A673 (cell line): ENCODE results near the gene NIT1. TPM values are rescaled to one million over a fixed set of nuclear protein-coding genes. Genes with fewer than 3 reads are reported as not detected.

Experiments
- BruUV-seq: library from RNA; stranded (reverse); fragments of 400-500 nt; replicated peaks from 2 replicates; lab custom pipeline; 2021; lab: Mats Ljungman, UMichigan
- CTCF ChIA-PET: fragments of 300-600 bp; sonication (Branson Sonifier 250); formaldehyde crosslinking; loops from one replicate; lab custom pipeline; 2022; ENCODE audit warnings: antibody characterized with exemption; lab: Charles Lee
- POLR2A ChIA-PET: fragments of 300-600 bp; sonication (Branson Sonifier 250); formaldehyde crosslinking; loops from one replicate; lab custom pipeline; 2022; ENCODE audit warnings: antibody characterized with exemption; ENCODE audit not compliant: low non-redundant PET; lab: Charles Lee
- DNase-seq: peaks from one replicate; pipeline ENCODE4 v3.0.0-alpha.2; 2015; ENCODE audit warnings: low spot score
- H3K27ac ChIP-seq: fragments of 200-600 bp; sonication (generic); 2 replicates; pipeline ENCODE4 v1.5.1; 2016; ENCODE audit warnings: mixed run types, low read depth, mild to moderate bottlenecking, mixed read lengths, antibody characterized with exemption, low read length; ENCODE audit not compliant: poor library complexity, severe bottlenecking
- H3K27me3 ChIP-seq: fragments of 200-600 bp; sonication (generic); replicated peaks from 2 replicates; pipeline ENCODE4 v1.6.1; 2017; ENCODE audit warnings: mixed run types, low read depth, mild to moderate bottlenecking, mixed read lengths, antibody characterized with exemption, low read length; ENCODE audit not compliant: insufficient read depth, poor library complexity
- H3K36me3 ChIP-seq: fragments of 200-600 bp; sonication (generic); 2 replicates; pipeline ENCODE4 v1.6.1; 2016; ENCODE audit warnings: mixed run types, mild to moderate bottlenecking, mixed read lengths, antibody characterized with exemption, low read length; ENCODE audit not compliant: insufficient read depth, poor library complexity, severe bottlenecking
- H3K4me1 ChIP-seq: fragments of 200-600 bp; sonication (generic); 2 replicates; pipeline ENCODE4 v1.6.1; 2017; ENCODE audit warnings: mixed run types, mild to moderate bottlenecking, mixed read lengths, antibody characterized with exemption, low read length; ENCODE audit not compliant: insufficient read depth, poor library complexity, severe bottlenecking
- H3K4me3 ChIP-seq: fragments of 200-600 bp; sonication (generic); 2 replicates; pipeline ENCODE4 v1.5.1; 2016; ENCODE audit warnings: low read depth, mixed run types, mild to moderate bottlenecking, mixed read lengths, low read length; ENCODE audit not compliant: poor library complexity, severe bottlenecking
- H3K9me3 ChIP-seq: fragments of 200-600 bp; sonication (generic); 2 replicates; pipeline ENCODE4 v1.6.1; 2016; ENCODE audit warnings: mixed run types, low read depth, mild to moderate bottlenecking, mixed read lengths, antibody characterized with exemption, low read length; ENCODE audit not compliant: poor library complexity, severe bottlenecking
- CTCF ChIP-seq: fragments of 300-800, 200-600 bp; sonication (generic); conservative IDR thresholded peaks from 2 replicates; pipeline ENCODE4 v1.5.1; 2017; ENCODE audit warnings: low read depth, mild to moderate bottlenecking, antibody characterized with exemption, low read length, moderate library complexity, mixed read lengths
- EZH2 ChIP-seq: fragments of 200-600 bp; sonication (generic); IDR thresholded peaks from 2 replicates; pipeline ENCODE4 v1.6.1; 2017; ENCODE audit warnings: borderline replicate concordance, low read depth, mild to moderate bottlenecking, mixed read lengths, antibody characterized with exemption, low read length; ENCODE audit not compliant: poor library complexity, severe bottlenecking
- intact Hi-C: fragments of 100-400 bp; cut with micrococcal nuclease; formaldehyde crosslinking; loops from one replicate; pipeline ENCODE4 v1.10.0; 2022; ENCODE audit not compliant: unreplicated experiment
- total RNA-seq: library from RNA; stranded (reverse); gene quantifications from 2 replicates; pipeline ENCODE4 v1.2.3, GENCODE V29; 2021

Gene NIT1
- total RNA-seq, 1 experiment from 2014 or later = 29.3 TPM

GRCh38 chr1:161159913-161160243, 42.0 kb downstream of the NIT1 start:
- Histone ChIP-seq H3K27me3 (no peaks in the 10 kb centered on the region), H3K4me3 (peak overlapping the region; percentile 82), H3K4me1 (peaks cover 5% of the 10 kb centered on the region), H3K36me3 (peaks cover 34% of the 10 kb centered on the region), H3K9me3 (no peaks in the 10 kb centered on the region), H3K27ac (peak overlapping the region; percentile 92)
- ChIA-PET POLR2A (no interaction called here), CTCF (no interaction called here)
- TSS peak; percentile 27 for BruUV-seq
- TF ChIP-seq EZH2 (no peak), CTCF (no peak)
- intact Hi-C loops = no loop called here
- DNase-seq = no peak

- peaks cover 34% of the 10 kb centered on the region for H3K36me3 ChIP-seq
- intact Hi-C loops = no loop called here
- peak overlapping the region; percentile 82 for H3K4me3 ChIP-seq
Observed at GRCh38 chr1:161160671-161161145, 42.8 kb downstream of the NIT1 start.

GRCh38 chr1:161161652-161162051, 43.7 kb downstream of the NIT1 start:
- Histone ChIP-seq H3K27me3 (no peaks in the 10 kb centered on the region), H3K36me3 (peaks cover 34% of the 10 kb centered on the region), H3K4me3 (no peak overlapping the region), H3K9me3 (no peaks in the 10 kb centered on the region), H3K4me1 (peaks cover 5% of the 10 kb centered on the region), H3K27ac (no peak overlapping the region)
- DNase-seq = no peak
- CTCF ChIA-PET = no interaction called here
- POLR2A ChIA-PET = no interaction called here
- no TSS peak for BruUV-seq
- TF ChIP-seq CTCF (no peak), EZH2 (no peak)
- intact Hi-C loops = no loop called here

More at GRCh38 chr1:161160671-161161145, 42.8 kb downstream of the NIT1 start:
- no peak for TF ChIP-seq EZH2
- no peak for TF ChIP-seq CTCF
- ChIA-PET POLR2A (no interaction called here), CTCF (no interaction called here)
- BruUV-seq = no TSS peak
- Histone ChIP-seq H3K4me1 (peaks cover 5% of the 10 kb centered on the region), H3K27me3 (no peaks in the 10 kb centered on the region), H3K9me3 (no peaks in the 10 kb centered on the region), H3K27ac (peak overlapping the region; percentile 92)
- DNase-seq = no peak
